Fibroblast of lung (primary cell): ENCODE results near the gene VPS13D. TPM values are rescaled to one million over a fixed set of nuclear protein-coding genes. Genes with fewer than 3 reads are reported as not detected.

ENCODE experiments used
- DNase-seq, 2 donors: peaks; one replicate each; pipeline versions ENCODE4 v3.0.0 to v3.0.0-alpha.2; 2010; ENCODE audit warnings: low read depth in 2 of 2
- H2AFZ ChIP-seq: 2 replicates; pipeline ENCODE4 v1.5.1; 2012; ENCODE audit warnings: low read length, control low read depth, inconsistent platforms
- H3K27ac ChIP-seq: 2 replicates; pipeline ENCODE4 v1.5.1; 2011; ENCODE audit warnings: low read length, control low read depth; ENCODE audit not compliant: insufficient read depth
- H3K27me3 ChIP-seq: 2 replicates; pipeline ENCODE4 v1.5.1; 2011; ENCODE audit warnings: mild to moderate bottlenecking, low read length; ENCODE audit not compliant: control insufficient read depth, insufficient read depth
- H3K36me3 ChIP-seq: 2 replicates; pipeline ENCODE4 v1.5.1; 2011; ENCODE audit warnings: low read length; ENCODE audit not compliant: control insufficient read depth, insufficient read depth
- H3K4me1 ChIP-seq: 2 replicates; pipeline ENCODE4 v1.5.1; 2011; ENCODE audit warnings: low read length; ENCODE audit not compliant: control insufficient read depth, insufficient read depth; ENCODE audit errors: extremely low read depth
- H3K4me2 ChIP-seq: 2 replicates; pipeline ENCODE4 v1.5.1; 2011; ENCODE audit warnings: low read length, control low read depth; ENCODE audit not compliant: insufficient read depth; ENCODE audit errors: extremely low read depth
- H3K4me3 ChIP-seq, 4 experiments: fragments of 200-600 bp in 1 of 4; sonication (generic) in 1 of 4; replicated peaks in 1 of 4; 2 replicates each; pipeline ENCODE4 v1.5.1; 2011 to 2016; ENCODE audit warnings: low read length in 4 of 4, low read depth in 3 of 4, mild to moderate bottlenecking in 3 of 4, control low read depth in 2 of 4, inconsistent platforms in 1 of 4, mixed read lengths in 1 of 4; ENCODE audit not compliant: insufficient read depth in 1 of 4; ENCODE audit errors: control extremely low read depth in 1 of 4
- H3K79me2 ChIP-seq: 2 replicates; pipeline ENCODE4 v1.5.1; 2012; ENCODE audit warnings: mild to moderate bottlenecking, low read length, inconsistent platforms; ENCODE audit not compliant: control insufficient read depth, insufficient read depth
- H3K9ac ChIP-seq: 2 replicates; pipeline ENCODE4 v1.5.1; 2011; ENCODE audit warnings: mild to moderate bottlenecking, low read length, control low read depth; ENCODE audit not compliant: insufficient read depth
- H3K9me3 ChIP-seq: 2 replicates; pipeline ENCODE4 v1.5.1; 2012; ENCODE audit warnings: low read depth, low read length; ENCODE audit not compliant: control insufficient read depth, insufficient read depth
- H4K20me1 ChIP-seq: 2 replicates; pipeline ENCODE4 v1.5.1; 2011; ENCODE audit warnings: low read length; ENCODE audit not compliant: control insufficient read depth, insufficient read depth; ENCODE audit errors: extremely low read depth
- CTCF ChIP-seq, 2 donors: IDR thresholded peaks in 1 of 2; conservative IDR thresholded peaks in 1 of 2; 1 replicate in 1 of 2; 2 replicates in 1 of 2; pipeline ENCODE4 v1.5.1; 2011 to 2012; ENCODE audit warnings: low read length in 2 of 2, control low read depth in 1 of 2, inconsistent platforms in 1 of 2, low read depth in 1 of 2, mild to moderate bottlenecking in 1 of 2
- EZH2 ChIP-seq: IDR thresholded peaks from 2 replicates; pipeline ENCODE4 v1.5.1; 2012; ENCODE audit warnings: low read length, control low read depth, mild to moderate bottlenecking; ENCODE audit errors: missing control alignments
- polyA plus RNA-seq, 2 donors: library from polyadenylated mRNA; depleted of rRNA in 1 of 2; stranded (reverse) in 1 of 2; unstranded in 1 of 2; fragments of >200 nt; gene quantifications; 2 replicates each; pipeline ENCODE4 v1.2.1, GENCODE V29; 2011 to 2012; ENCODE audit warnings: missing spikeins in 1 of 2
- total RNA-seq: library from RNA; depleted of rRNA; stranded (reverse); fragments of >200 nt; gene quantifications from 2 replicates; pipeline ENCODE4 v1.2.1, GENCODE V29; 2014

The VPS13D gene
- total and polyA plus RNA-seq, 2 donors (not counting 1 experiment from before 2014, with no cell fraction given): 14.6 to 40.0 TPM

GRCh38 chr1:12436817-12437599 is 207.2 kb downstream of the VPS13D start:
- H4K20me1 ChIP-seq: no peaks in the 10 kb centered on the region
- no peak overlapping the region for H3K4me2 ChIP-seq
- H3K27ac ChIP-seq: no peak overlapping the region
- H3K9ac ChIP-seq: no peak overlapping the region
- no peaks in the 10 kb centered on the region for H3K27me3 ChIP-seq
- peak; percentile 60 to 90 for DNase-seq
- TF ChIP-seq EZH2 (no peak), CTCF (conservative IDR thresholded peaks at IDR 0.05 in 1 of 2, IDR thresholded peaks at IDR 0.05 in 1 of 2; ENCODE audit: low read depth in 1 of 2, low read length in 2 of 2) (no peak)
- no peaks in the 10 kb centered on the region for H3K79me2 ChIP-seq
- peaks cover 27% of the 10 kb centered on the region for H3K4me1 ChIP-seq
- H3K9me3 ChIP-seq: no peaks in the 10 kb centered on the region
- no peak overlapping the region for H3K4me3 ChIP-seq
- no peaks in the 10 kb centered on the region for H3K36me3 ChIP-seq
- H2AFZ ChIP-seq: no peak overlapping the region

GRCh38 chr1:12437629-12438028 is 207.8 kb downstream of the VPS13D start:
- Histone ChIP-seq H4K20me1 (no peaks in the 10 kb centered on the region), H3K4me1 (peaks cover 27% of the 10 kb centered on the region), H3K27me3 (no peaks in the 10 kb centered on the region), H3K36me3 (no peaks in the 10 kb centered on the region), H3K79me2 (no peaks in the 10 kb centered on the region), H3K9ac (no peak overlapping the region), H3K27ac (no peak overlapping the region), H2AFZ (no peak overlapping the region), H3K4me2 (no peak overlapping the region), H3K9me3 (no peaks in the 10 kb centered on the region), H3K4me3 (no peak overlapping the region)
- TF ChIP-seq CTCF (conservative IDR thresholded peaks at IDR 0.05 in 1 of 2, IDR thresholded peaks at IDR 0.05 in 1 of 2; ENCODE audit: low read depth in 1 of 2, low read length in 2 of 2) (no peak), EZH2 (no peak)
- DNase-seq: peak in 1 of 2 donors; percentile 7

GRCh38 chr1:12438349-12438924 is 208.6 kb downstream of the VPS13D start:
- DNase-seq: peak in 1 of 2 donors; percentile 64
- no peak overlapping the region for H3K27ac ChIP-seq
- H3K36me3 ChIP-seq: no peaks in the 10 kb centered on the region
- no peaks in the 10 kb centered on the region for H3K79me2 ChIP-seq
- no peaks in the 10 kb centered on the region for H3K9me3 ChIP-seq
- no peak for TF ChIP-seq EZH2
- TF ChIP-seq CTCF (conservative IDR thresholded peaks at IDR 0.05 in 1 of 2, IDR thresholded peaks at IDR 0.05 in 1 of 2; ENCODE audit: low read depth in 1 of 2, low read length in 2 of 2): no peak
- H3K4me1 ChIP-seq: peaks cover 21% of the 10 kb centered on the region
- no peaks in the 10 kb centered on the region for H3K27me3 ChIP-seq
- H3K4me3 ChIP-seq: no peak overlapping the region
- H4K20me1 ChIP-seq: no peaks in the 10 kb centered on the region
- no peak overlapping the region for H2AFZ ChIP-seq
- H3K9ac ChIP-seq: no peak overlapping the region
- no peak overlapping the region for H3K4me2 ChIP-seq
